Small intestine (tissue), 7 donors: ENCODE measurements around the gene SLC25A14. TPM values are rescaled to one million over a fixed set of nuclear protein-coding genes. Genes with fewer than 3 reads are reported as not detected.
A peak's percentile ranks its signal among the peaks of the same experiment; 100 is the strongest.
"Not testable (repeated sequence)": the region's sequence is repeated elsewhere in the genome, so short reads cannot be mapped to it uniquely, and the experiment has no call there.

Experiments
- DNase-seq, 2 donors: peaks; one replicate each; pipeline versions ENCODE4 v3.0.0 to v3.0.0-alpha.2; 2013
- FAIRE-seq: peaks from 2 replicates; lab custom pipeline; 2012; peaks lifted over from hg19 to GRCh38; lab: Jason Lieb, UNC
- H3K27ac ChIP-seq, 3 donors: one replicate each; pipeline ENCODE4 v1.5.1; 2013; ENCODE audit warnings: low read length in 2 of 3, mild to moderate bottlenecking in 2 of 3, control low read depth in 1 of 3, inconsistent platforms in 1 of 3, low read depth in 1 of 3, moderate library complexity in 1 of 3
- H3K27me3 ChIP-seq, 3 donors: one replicate each; pipeline ENCODE4 v1.6.1; 2013; ENCODE audit warnings: low read length in 3 of 3, inconsistent platforms in 1 of 3; ENCODE audit not compliant: control insufficient read depth in 3 of 3, insufficient read depth in 3 of 3
- H3K36me3 ChIP-seq, 3 donors: one replicate each; pipeline ENCODE4 v1.6.1; 2013; ENCODE audit warnings: low read length in 3 of 3, inconsistent platforms in 1 of 3, low read depth in 1 of 3, mild to moderate bottlenecking in 1 of 3, moderate library complexity in 1 of 3; ENCODE audit not compliant: control insufficient read depth in 3 of 3, insufficient read depth in 2 of 3
- H3K4me1 ChIP-seq, 3 donors: one replicate each; pipeline ENCODE4 v1.6.1; 2013; ENCODE audit warnings: low read length in 2 of 3, inconsistent platforms in 1 of 3, low read depth in 1 of 3, mild to moderate bottlenecking in 1 of 3, moderate library complexity in 1 of 3; ENCODE audit not compliant: control insufficient read depth in 3 of 3, insufficient read depth in 2 of 3
- H3K4me3 ChIP-seq, 3 donors: one replicate each; pipeline ENCODE4 v1.5.1; 2013; ENCODE audit warnings: low read length in 3 of 3, control low read depth in 1 of 3, inconsistent platforms in 1 of 3, low read depth in 1 of 3, mild to moderate bottlenecking in 1 of 3, moderate library complexity in 1 of 3
- H3K9me3 ChIP-seq, 2 donors: one replicate each; pipeline ENCODE4 v1.6.1; 2013; ENCODE audit warnings: low read depth in 1 of 2, low read length in 1 of 2; ENCODE audit not compliant: control insufficient read depth in 2 of 2, insufficient read depth in 1 of 2
- WGBS, 3 donors: extraction: QIAGEN DNeasy Blood & Tissue Kit; methylation state at CpG; one replicate each; pipeline ENCODE4 v1.1.7; 2013; 5-methylcytosine and 5-hydroxymethylcytosine counted together
- polyA plus RNA-seq, 4 donors: library from polyadenylated mRNA; stranded (reverse) in 3 of 4; unstranded in 1 of 4; fragments of 200-250 nt in 3 of 4; fragments of 120-200 nt in 1 of 4; gene quantifications; one replicate each; pipeline versions ENCODE4 v1.2.1 to v1.2.3, GENCODE V29; 2013
- donor health status: healthy with polysubstance abuse.
- donor health status: control.
- donor health status: control.
- donor health status: Bipolar disorder and iron deficiency.
- donor health status: healthy.

SLC25A14 gene
- polyA plus RNA-seq, 4 donors, result 7.3 to 19.1 (median 8.2) TPM

GRCh38 chrX:130301977-130302376 lies 37.7 kb upstream of the SLC25A14 start:
- WGBS, 3 donors, result 45 to 94% (median 73%) methylated on average over 1 of the region's 1 CpG
- FAIRE-seq (no peak), DNase-seq (no peak)
- no peaks in the 10 kb centered on the region for H3K9me3 ChIP-seq
- no peaks in the 10 kb centered on the region for H3K4me1 ChIP-seq
- no peak overlapping the region for H3K4me3 ChIP-seq
- no peaks in the 10 kb centered on the region for H3K27me3 ChIP-seq
- no peaks in the 10 kb centered on the region for H3K36me3 ChIP-seq
- no peak overlapping the region for H3K27ac ChIP-seq

DNA sequence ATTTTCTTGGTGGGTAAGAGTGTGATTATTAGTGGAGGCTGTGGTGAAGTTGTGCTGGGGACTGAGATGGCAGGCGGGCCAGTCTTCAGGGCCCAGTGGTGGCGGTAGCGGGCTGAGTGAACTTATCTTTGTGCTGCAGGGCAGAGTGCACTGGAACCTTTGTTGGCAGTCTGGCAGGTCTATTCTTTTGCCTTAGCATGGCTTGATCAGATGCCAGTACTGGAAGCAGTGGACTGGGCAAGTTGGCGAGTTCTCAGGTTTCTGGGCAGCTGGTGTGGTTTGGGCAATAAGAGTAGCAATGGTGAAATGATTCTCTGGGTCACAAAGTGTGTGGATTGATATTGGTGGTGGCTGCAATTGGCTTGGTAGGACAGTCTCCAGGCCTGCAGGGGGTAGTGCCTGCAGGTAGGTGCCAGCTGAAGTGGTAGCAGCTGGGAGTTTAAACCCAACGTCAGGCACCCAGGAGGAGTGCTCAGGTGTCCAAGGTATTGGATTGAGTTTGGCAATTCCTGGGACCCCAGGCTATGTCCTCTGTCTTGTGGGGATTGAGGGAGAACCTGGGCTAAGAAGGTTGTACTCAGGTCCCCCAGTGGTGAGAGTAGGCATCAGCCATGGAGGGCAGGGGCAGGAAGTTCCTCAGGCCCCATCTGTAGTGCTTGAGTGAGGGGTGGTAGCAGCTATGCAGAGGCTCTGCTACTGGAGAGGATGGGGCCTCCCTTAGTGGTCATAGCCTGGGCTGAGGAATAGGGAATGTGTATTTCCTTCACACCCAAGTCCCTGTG lies 34.9 kb upstream of the SLC25A14 start:
- 79 to 89% (median 80%) methylated on average over 4 to 5 of the region's 5 CpGs for whole genome bisulfite sequencing, 3 donors
- Histone ChIP-seq H3K27me3 (no peaks in the 10 kb centered on the region), H3K4me3 (no peak overlapping the region), H3K36me3 (no peaks in the 10 kb centered on the region), H3K27ac (no peak overlapping the region), H3K4me1 (no peaks in the 10 kb centered on the region), H3K9me3 (no peaks in the 10 kb centered on the region)
- FAIRE-seq, result no peak
- DNase-seq, result no peak

- DNase-seq, H3K27me3 ChIP-seq, H3K4me1 ChIP-seq, H3K9me3 ChIP-seq, FAIRE-seq, H3K36me3 ChIP-seq, H3K4me3 ChIP-seq, H3K27ac ChIP-seq: not testable (repeated sequence)
- 59 to 75% (median 70%) methylated on average over 2 to 3 of the region's 3 CpGs for WGBS, 3 donors
Observed at GRCh38 chrX:130319886-130320285, 19.8 kb upstream of the SLC25A14 start.

GRCh38 chrX:130321550-130321949 lies 18.2 kb upstream of the SLC25A14 start:
- no peaks in the 10 kb centered on the region for H3K9me3 ChIP-seq
- H3K4me1 ChIP-seq, result no peaks in the 10 kb centered on the region
- DNase-seq (no peak), FAIRE-seq (no peak)
- no peak overlapping the region for H3K4me3 ChIP-seq
- no peak overlapping the region for H3K27ac ChIP-seq
- no peaks in the 10 kb centered on the region for H3K36me3 ChIP-seq
- 53 to 57% (median 56%) methylated on average over 2 of the region's 2 CpGs for WGBS, 3 donors
- H3K27me3 ChIP-seq, result no peaks in the 10 kb centered on the region

DNA sequence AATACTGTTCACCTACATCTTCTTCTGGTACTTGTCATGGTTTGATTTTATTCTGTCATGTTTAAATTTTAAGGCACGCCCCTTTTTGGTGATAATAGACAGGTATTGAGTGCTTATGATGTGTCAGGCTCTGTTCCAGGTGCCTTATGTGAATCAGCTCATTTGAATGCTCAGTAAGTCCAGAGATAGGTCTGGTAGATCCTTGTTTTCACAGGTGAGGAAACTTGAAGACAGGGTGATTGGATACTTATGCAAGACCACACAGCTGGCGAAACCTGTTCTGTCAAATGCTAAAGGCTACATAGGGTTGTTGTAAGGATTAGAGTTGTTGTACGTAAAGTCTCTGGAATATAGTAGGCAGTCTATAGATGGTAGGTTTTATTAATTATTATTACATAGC lies 9.6 kb upstream of the SLC25A14 start:
- DNase-seq (peak in 1 of 2 donors; percentile 1), FAIRE-seq (no peak)
- Histone ChIP-seq H3K4me3 (no peak overlapping the region), H3K4me1 (no peaks in the 10 kb centered on the region), H3K36me3 (no peaks in the 10 kb centered on the region), H3K27ac (no peak overlapping the region), H3K9me3 (no peaks in the 10 kb centered on the region), H3K27me3 (no peaks in the 10 kb centered on the region)
- 67 to 74% (median 74%) methylated on average over 3 of the region's 3 CpGs for WGBS, 3 donors

- H3K27me3 ChIP-seq, result no peaks in the 10 kb centered on the region
- H3K4me1 ChIP-seq, result no peaks in the 10 kb centered on the region
- DNase-seq, result peak; percentile 56 to 65
- no peak overlapping the region for H3K27ac ChIP-seq
- H3K9me3 ChIP-seq, result no peaks in the 10 kb centered on the region
- 5 to 7% (median 6%) methylated on average over 10 of the region's 10 CpGs for WGBS, 3 donors
- FAIRE-seq, result no peak
- no peaks in the 10 kb centered on the region for H3K36me3 ChIP-seq
- no peak overlapping the region for H3K4me3 ChIP-seq
Observed at GRCh38 chrX:130330706-130331105, 9.0 kb upstream of the SLC25A14 start.

- H3K9me3 ChIP-seq, result no peaks in the 10 kb centered on the region
- no peak overlapping the region for H3K27ac ChIP-seq
- H3K4me1 ChIP-seq, result no peaks in the 10 kb centered on the region
- FAIRE-seq (no peak), DNase-seq (no peak)
- H3K27me3 ChIP-seq, result no peaks in the 10 kb centered on the region
- no peak overlapping the region for H3K4me3 ChIP-seq
- WGBS, 3 donors, result 51 to 61% (median 58%) methylated on average over 4 of the region's 4 CpGs
- H3K36me3 ChIP-seq, result no peaks in the 10 kb centered on the region
Observed at GRCh38 chrX:130336531-130336930, 3.2 kb upstream of the SLC25A14 start.

DNA sequence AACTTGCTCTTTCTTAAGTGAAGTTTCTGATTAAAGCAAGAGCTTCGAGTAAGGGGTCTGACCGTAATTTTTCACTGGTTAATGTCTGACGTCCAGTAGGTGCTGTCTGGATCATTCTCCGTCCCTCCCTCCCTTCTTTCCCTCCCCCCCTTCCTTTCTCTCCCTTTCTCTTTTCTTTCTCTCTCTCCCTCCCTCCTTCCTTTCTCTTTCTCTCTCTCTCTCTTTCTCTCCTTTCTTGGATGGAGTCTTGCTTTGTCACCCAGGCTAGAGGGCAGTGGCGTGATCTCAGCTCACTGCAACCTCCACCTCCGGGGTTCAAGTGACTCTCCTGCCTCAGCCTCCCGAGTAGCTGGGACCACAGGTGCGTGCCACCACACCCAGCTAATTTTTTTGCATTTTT lies 850 bp upstream of the SLC25A14 start:
- not testable (repeated sequence) for DNase-seq

More for the DNA sequence above, 850 bp upstream of the SLC25A14 start:
- not testable (repeated sequence) for FAIRE-seq, H3K27ac ChIP-seq, H3K4me1 ChIP-seq, H3K27me3 ChIP-seq, H3K36me3 ChIP-seq, H3K9me3 ChIP-seq
- peak overlapping the region in 2 of 3 donors; percentile 52 to 83 for H3K4me3 ChIP-seq
- WGBS, 3 donors, result 49 to 68% (median 64%) methylated on average over 8 of the region's 8 CpGs
